BLaER1 treated with 17β-estradiol and CSF1 and Interleukin-3, amounts not matched to agents 10 nM and 100 nM (cell line): ENCODE measurements around the gene PRRT1B.
A peak's percentile ranks its signal among the peaks of the same experiment; 100 is the strongest.

Source experiments
- H3K27ac ChIP-seq, 11 experiments: shearing (Covaris generic); formaldehyde crosslinking; 2 replicates each; pipeline ENCODE4 v1.8.1; 2022
- H3K27me3 ChIP-seq, 11 experiments: shearing (Covaris generic); formaldehyde crosslinking; 2 replicates each; pipeline ENCODE4 v1.8.1; 2022
- H3K36me3 ChIP-seq, 11 experiments: shearing (Covaris generic); formaldehyde crosslinking; 2 replicates each; pipeline ENCODE4 v1.8.1; 2022
- H3K4me1 ChIP-seq, 10 experiments: shearing (Covaris generic); formaldehyde crosslinking; 2 replicates each; pipeline ENCODE4 v1.8.1; 2022
- H3K4me2 ChIP-seq, 11 experiments: shearing (Covaris generic); formaldehyde crosslinking; 2 replicates each; pipeline ENCODE4 v1.8.1; 2022
- H3K4me3 ChIP-seq, 10 experiments: shearing (Covaris generic); formaldehyde crosslinking; 2 replicates each; pipeline ENCODE4 v1.8.1; 2022
- H3K9ac ChIP-seq, 11 experiments: shearing (Covaris generic); formaldehyde crosslinking; 2 replicates each; pipeline ENCODE4 v1.8.1; 2022
- H3K9me3 ChIP-seq, 11 experiments: shearing (Covaris generic); formaldehyde crosslinking; replicated peaks in 1 of 11; 2 replicates each; pipeline ENCODE4 v1.8.1; 2022
- H4K20me1 ChIP-seq, 11 experiments: shearing (Covaris generic); formaldehyde crosslinking; 2 replicates each; pipeline ENCODE4 v1.8.1; 2022
- Cebpa-rat ChIP-seq, 11 experiments: shearing (Covaris generic); IDR thresholded peaks; 2 replicates each; pipeline ENCODE4 v1.8.1; 2022

The PRRT1B gene

GRCh38 chr9:131590907-131591844 is 45.9 kb downstream of the PRRT1B start:
- Histone ChIP-seq H3K4me3 (peak overlapping the region in 2 of 10 experiments; percentile 23 to 45; a peak in 3 of 20 replicates), H4K20me1 (peaks cover 9 to 90% (median 55%) of the 10 kb centered on the region in 11 experiments; a peak in 18 of 22 replicates), H3K9ac (peak overlapping the region; percentile 23 to 65 (median 56); a peak in 19 of 22 replicates), H3K36me3 (peaks cover 50 to 74% (median 58%) of the 10 kb centered on the region in 11 experiments), H3K27me3 (no peaks in the 10 kb centered on the region), H3K4me1 (peaks cover 78 to 93% (median 88%) of the 10 kb centered on the region in 10 experiments), H3K4me2 (peak overlapping the region; percentile 82 to 94 (median 87)), H3K27ac (peak overlapping the region in 10 of 11 experiments; percentile 49 to 69 (median 58); a peak in 19 of 22 replicates), H3K9me3 (no peaks in the 10 kb centered on the region)
- TF ChIP-seq Cebpa-rat (IDR thresholded peaks at IDR 0.05): no peak

GRCh38 chr9:131591845-131592208 is 46.5 kb downstream of the PRRT1B start:
- no peak for TF ChIP-seq Cebpa-rat (IDR thresholded peaks at IDR 0.05)
- H3K36me3 ChIP-seq: peaks cover 57 to 81% (median 65%) of the 10 kb centered on the region in 11 experiments
- H3K9me3 ChIP-seq: no peaks in the 10 kb centered on the region
- no peak overlapping the region for H3K4me3 ChIP-seq
- H4K20me1 ChIP-seq: peaks cover 13 to 94% (median 60%) of the 10 kb centered on the region in 11 experiments; a peak in 19 of 22 replicates
- no peaks in the 10 kb centered on the region for H3K27me3 ChIP-seq
- H3K4me2 ChIP-seq: peak overlapping the region; percentile 82 to 94 (median 87)
- peak overlapping the region in 10 of 11 experiments; percentile 18 to 65 (median 53); a peak in 18 of 22 replicates for H3K9ac ChIP-seq
- H3K4me1 ChIP-seq: peaks cover 82 to 98% (median 91%) of the 10 kb centered on the region in 10 experiments
- H3K27ac ChIP-seq: peak overlapping the region in 10 of 11 experiments; percentile 18 to 69 (median 50); a peak in 17 of 22 replicates

- H3K9me3 ChIP-seq: no peaks in the 10 kb centered on the region
- H3K27ac ChIP-seq: peak overlapping the region in 9 of 11 experiments; percentile 18 to 69 (median 51); a peak in 15 of 22 replicates
- no peak overlapping the region for H3K4me3 ChIP-seq
- H3K4me1 ChIP-seq: peaks cover 72 to 100% (median 85%) of the 10 kb centered on the region in 10 experiments
- H3K4me2 ChIP-seq: peak overlapping the region; percentile 82 to 94 (median 87)
- no peak for TF ChIP-seq Cebpa-rat (IDR thresholded peaks at IDR 0.05)
- peaks cover 60 to 84% (median 68%) of the 10 kb centered on the region in 11 experiments for H3K36me3 ChIP-seq
- H3K27me3 ChIP-seq: no peaks in the 10 kb centered on the region
- peaks cover 8 to 95% (median 60%) of the 10 kb centered on the region in 11 experiments; a peak in 19 of 22 replicates for H4K20me1 ChIP-seq
- peak overlapping the region in 7 of 11 experiments; percentile 16 to 65 (median 51); a peak in 6 of 22 replicates for H3K9ac ChIP-seq
These were observed 47.9 kb downstream of the PRRT1B start for GRCh38 chr9:131593091-131593820.

DNA sequence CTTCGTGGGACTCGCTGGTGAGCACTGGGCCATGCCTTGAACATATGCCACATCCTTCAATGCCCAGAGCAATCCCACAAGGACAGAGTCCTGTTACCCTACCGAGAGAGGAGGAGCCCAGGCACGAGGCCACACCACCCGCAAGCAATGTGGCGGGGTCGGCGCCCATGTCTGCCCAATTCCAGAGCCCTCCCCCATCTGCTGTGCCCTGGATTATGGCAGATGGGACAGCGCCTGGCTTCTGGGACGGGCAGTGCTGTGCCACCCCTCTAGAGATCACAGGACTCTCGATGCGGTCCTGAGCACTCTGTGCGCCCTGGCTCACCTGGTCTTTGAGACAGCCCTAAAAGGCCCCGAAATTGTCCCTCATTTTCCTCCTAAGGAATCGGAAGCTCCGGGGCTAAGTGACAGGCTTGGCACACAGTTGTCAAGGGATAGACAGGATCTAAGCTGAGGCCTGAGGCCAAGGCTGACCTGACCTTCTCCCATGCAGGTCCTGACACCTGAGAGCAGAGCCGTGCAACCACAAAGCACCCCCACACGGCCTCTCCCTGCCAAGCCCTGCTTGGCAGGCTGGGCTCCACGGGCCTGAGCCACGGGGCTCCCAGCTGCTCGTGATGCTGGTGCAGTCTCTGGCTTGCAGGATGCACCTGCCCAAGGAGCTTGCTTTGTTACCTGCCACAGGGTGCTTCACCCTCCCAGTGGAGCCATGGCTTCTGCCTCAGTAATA is 48.8 kb downstream of the PRRT1B start:
- TF ChIP-seq Cebpa-rat (IDR thresholded peaks at IDR 0.05): no peak
- Histone ChIP-seq H3K9me3 (no peaks in the 10 kb centered on the region), H3K4me3 (no peak overlapping the region), H3K4me1 (peaks cover 72 to 100% (median 81%) of the 10 kb centered on the region in 10 experiments), H3K27me3 (no peaks in the 10 kb centered on the region), H3K4me2 (peak overlapping the region; percentile 82 to 94 (median 87)), H3K36me3 (peaks cover 60 to 84% (median 68%) of the 10 kb centered on the region in 11 experiments), H4K20me1 (peaks cover 8 to 93% (median 62%) of the 10 kb centered on the region in 11 experiments; a peak in 19 of 22 replicates), H3K9ac (peak overlapping the region in 7 of 11 experiments; percentile 24 to 65 (median 43); a peak in 5 of 22 replicates), H3K27ac (peak overlapping the region in 10 of 11 experiments; percentile 24 to 64 (median 49); a peak in 11 of 22 replicates)

DNA sequence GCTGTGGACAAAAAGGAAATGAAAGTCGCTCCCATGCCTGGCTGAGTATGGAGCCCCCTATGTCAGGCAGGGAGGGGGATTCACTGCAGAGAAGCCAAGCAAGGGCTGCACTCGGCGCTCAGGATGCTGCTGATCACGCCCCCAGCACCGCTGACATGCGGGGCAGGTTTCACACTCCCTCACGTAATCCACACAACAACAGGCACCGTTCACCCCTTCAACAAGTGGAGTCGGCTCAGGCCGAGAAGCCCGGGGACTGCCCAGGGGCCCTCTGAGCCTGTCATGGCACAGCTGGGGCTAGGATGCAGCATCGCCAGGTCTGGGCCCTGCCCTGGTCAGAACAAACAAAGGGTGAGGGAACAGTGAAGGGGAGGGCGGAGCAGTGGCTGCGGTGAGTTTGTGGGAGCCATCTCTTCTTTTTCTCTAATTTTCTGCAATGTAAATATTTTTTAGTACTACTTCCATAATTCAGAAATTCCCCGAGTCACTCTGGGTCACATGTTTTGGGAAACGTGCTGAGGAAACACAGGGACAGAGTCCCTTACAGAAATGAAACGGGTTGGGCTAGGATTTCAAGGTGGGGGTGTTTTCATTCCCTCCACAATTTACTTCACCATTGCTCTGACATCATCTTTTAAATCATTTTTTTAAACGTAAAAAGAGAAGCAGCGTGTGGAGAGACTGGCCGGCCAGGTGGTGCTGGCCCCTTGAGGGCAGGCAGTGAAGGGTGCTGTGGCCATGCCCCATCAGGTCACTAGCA is 49.8 kb downstream of the PRRT1B start:
- no peaks in the 10 kb centered on the region for H3K27me3 ChIP-seq
- H3K4me2 ChIP-seq: peak overlapping the region; percentile 82 to 94 (median 87)
- H4K20me1 ChIP-seq: peaks cover 6 to 83% (median 52%) of the 10 kb centered on the region in 11 experiments; a peak in 19 of 22 replicates
- H3K36me3 ChIP-seq: peaks cover 60 to 84% (median 68%) of the 10 kb centered on the region in 11 experiments
- no peaks in the 10 kb centered on the region for H3K9me3 ChIP-seq
- H3K9ac ChIP-seq: peak overlapping the region in 10 of 11 experiments; percentile 24 to 65 (median 47); a peak in 18 of 22 replicates
- H3K4me1 ChIP-seq: peaks cover 64 to 100% (median 72%) of the 10 kb centered on the region in 10 experiments
- H3K4me3 ChIP-seq: no peak overlapping the region
- TF ChIP-seq Cebpa-rat (IDR thresholded peaks at IDR 0.05): no peak
- H3K27ac ChIP-seq: peak overlapping the region; percentile 31 to 64 (median 50); a peak in 20 of 22 replicates

DNA sequence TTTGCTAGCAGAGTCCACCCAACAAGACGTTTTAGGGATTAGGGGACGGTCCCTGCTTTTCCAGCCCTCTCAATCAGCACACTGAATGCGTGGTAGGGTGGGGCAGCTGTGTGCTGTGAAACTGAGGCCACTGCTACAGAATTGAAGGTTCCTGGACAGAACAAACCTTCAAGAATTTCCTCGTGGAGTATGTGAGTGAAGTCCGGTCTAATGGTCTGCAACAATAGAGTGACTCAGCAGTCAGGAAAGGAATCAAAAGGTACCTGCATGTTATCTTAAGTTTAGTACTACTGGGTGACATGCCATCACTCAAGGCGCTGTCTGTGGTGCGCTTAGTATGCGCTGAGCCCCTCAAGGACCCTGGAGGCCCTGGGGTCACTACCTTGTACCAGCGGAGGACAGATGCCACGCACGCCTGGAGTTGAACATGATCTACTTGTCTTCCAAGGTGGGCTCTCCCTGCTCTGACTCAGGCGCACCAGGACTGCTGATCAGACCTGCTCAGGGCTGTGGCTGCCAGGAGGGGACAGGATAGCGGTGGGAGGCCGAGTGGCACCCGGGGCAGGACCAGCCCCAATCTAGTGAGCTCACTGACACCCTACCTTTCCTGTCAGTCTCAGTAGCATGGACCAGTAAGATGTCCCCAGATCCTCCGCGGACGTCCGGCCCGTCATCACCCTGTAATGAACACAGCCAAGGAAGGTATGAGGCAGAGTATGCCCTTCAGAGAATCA is 50.5 kb downstream of the PRRT1B start:
- no peaks in the 10 kb centered on the region for H3K9me3 ChIP-seq
- peaks cover 0 to 81% (median 45%) of the 10 kb centered on the region in 11 experiments; a peak in 19 of 22 replicates for H4K20me1 ChIP-seq
- H3K4me2 ChIP-seq: peak overlapping the region; percentile 82 to 94 (median 87); a peak in 19 of 22 replicates
- H3K4me1 ChIP-seq: peaks cover 57 to 94% (median 64%) of the 10 kb centered on the region in 10 experiments
- peaks cover 67 to 89% (median 74%) of the 10 kb centered on the region in 11 experiments for H3K36me3 ChIP-seq
- H3K4me3 ChIP-seq: no peak overlapping the region
- H3K27ac ChIP-seq: peak overlapping the region in 9 of 11 experiments; percentile 19 to 64 (median 50); a peak in 13 of 22 replicates
- no peaks in the 10 kb centered on the region for H3K27me3 ChIP-seq
- TF ChIP-seq Cebpa-rat (IDR thresholded peaks at IDR 0.05): no peak
- peak overlapping the region in 9 of 11 experiments; percentile 10 to 65 (median 43); a peak in 10 of 22 replicates for H3K9ac ChIP-seq

DNA sequence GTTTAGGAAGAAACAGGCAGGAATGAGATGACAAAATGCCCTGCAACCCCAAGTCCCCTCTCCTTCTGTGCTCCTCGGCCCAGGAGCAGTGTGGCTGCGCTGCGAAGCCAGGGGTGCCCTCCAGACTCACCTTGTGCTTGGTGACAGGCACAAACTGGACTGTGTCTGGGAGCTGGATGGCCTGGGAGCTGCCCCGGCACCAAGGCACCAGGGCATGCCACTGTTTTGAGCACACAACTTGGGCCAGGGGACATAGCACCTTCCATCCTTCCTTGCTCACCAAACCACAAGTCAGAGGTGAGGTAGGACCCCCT is 51.1 kb downstream of the PRRT1B start:
- Histone ChIP-seq H4K20me1 (peaks cover 2 to 76% (median 40%) of the 10 kb centered on the region in 11 experiments; a peak in 18 of 22 replicates), H3K9ac (peak overlapping the region in 7 of 11 experiments; percentile 10 to 50 (median 35); a peak in 8 of 22 replicates), H3K4me1 (peaks cover 51 to 89% (median 59%) of the 10 kb centered on the region in 10 experiments), H3K9me3 (no peaks in the 10 kb centered on the region), H3K4me3 (no peak overlapping the region), H3K27ac (peak overlapping the region in 4 of 11 experiments; percentile 20 to 64 (median 52); a peak in 4 of 22 replicates), H3K4me2 (peak overlapping the region in 8 of 11 experiments; percentile 10 to 89 (median 84); a peak in 13 of 22 replicates), H3K36me3 (peaks cover 73 to 94% (median 79%) of the 10 kb centered on the region in 11 experiments), H3K27me3 (no peaks in the 10 kb centered on the region)
- TF ChIP-seq Cebpa-rat (IDR thresholded peaks at IDR 0.05): no peak
